Skin of body (tissue), 2 donors: ENCODE data around the gene FCHSD2. TPM values are rescaled to one million over a fixed set of nuclear protein-coding genes. Genes with fewer than 3 reads are reported as not detected.

Source experiments
- DNase-seq: peaks from one replicate; lab custom pipeline; 2025; lab: John Stamatoyannopoulos, UW
- total RNA-seq: library from RNA; depleted of rRNA; stranded (reverse); fragments of >200 nt; gene quantifications from one replicate; pipeline ENCODE4 v1.2.3, GENCODE V29; 2014

FCHSD2 gene
- total RNA-seq, 1 donor from 2014 or later, result 18.7 TPM

GRCh38 chr11:73172992-73173656 lies 31.0 kb upstream of the FCHSD2 start:
- DNase-seq, result no peak

GRCh38 chr11:73171436-73172161 lies 29.5 kb upstream of the FCHSD2 start:
- DNase-seq, result no peak

- DNase-seq, result no peak
These were observed 28.0 kb upstream of the FCHSD2 start for GRCh38 chr11:73170140-73170539.

GRCh38 chr11:73168925-73169579 lies 26.9 kb upstream of the FCHSD2 start:
- DNase-seq, result no peak

GRCh38 chr11:73167363-73167954 lies 25.3 kb upstream of the FCHSD2 start:
- DNase-seq, result no peak

GRCh38 chr11:73164803-73165540 lies 22.9 kb upstream of the FCHSD2 start:
- no peak for DNase-seq

- no peak for DNase-seq
These were observed 21.6 kb upstream of the FCHSD2 start for GRCh38 chr11:73163638-73164174.

- DNase-seq, result no peak
These were observed 20.1 kb upstream of the FCHSD2 start for GRCh38 chr11:73162196-73162740.

- no peak for DNase-seq
These were observed 18.1 kb upstream of the FCHSD2 start for GRCh38 chr11:73160005-73160760.

- no peak for DNase-seq
These were observed 17.2 kb upstream of the FCHSD2 start for GRCh38 chr11:73159297-73159696.

GRCh38 chr11:73158356-73159051 lies 16.4 kb upstream of the FCHSD2 start:
- DNase-seq, result no peak

GRCh38 chr11:73157101-73158010 lies 15.2 kb upstream of the FCHSD2 start:
- DNase-seq, result no peak

GRCh38 chr11:73156686-73157085 lies 14.6 kb upstream of the FCHSD2 start:
- no peak for DNase-seq

GRCh38 chr11:73156114-73156513 lies 14.0 kb upstream of the FCHSD2 start:
- no peak for DNase-seq

GRCh38 chr11:73155102-73155501 lies 13.0 kb upstream of the FCHSD2 start:
- no peak for DNase-seq

- DNase-seq, result no peak
These were observed 12.1 kb upstream of the FCHSD2 start for GRCh38 chr11:73154178-73154577.

- no peak for DNase-seq
These were observed 10.9 kb upstream of the FCHSD2 start for GRCh38 chr11:73152861-73153483.
